ENCODE data around the gene HMMR.

DNA sequence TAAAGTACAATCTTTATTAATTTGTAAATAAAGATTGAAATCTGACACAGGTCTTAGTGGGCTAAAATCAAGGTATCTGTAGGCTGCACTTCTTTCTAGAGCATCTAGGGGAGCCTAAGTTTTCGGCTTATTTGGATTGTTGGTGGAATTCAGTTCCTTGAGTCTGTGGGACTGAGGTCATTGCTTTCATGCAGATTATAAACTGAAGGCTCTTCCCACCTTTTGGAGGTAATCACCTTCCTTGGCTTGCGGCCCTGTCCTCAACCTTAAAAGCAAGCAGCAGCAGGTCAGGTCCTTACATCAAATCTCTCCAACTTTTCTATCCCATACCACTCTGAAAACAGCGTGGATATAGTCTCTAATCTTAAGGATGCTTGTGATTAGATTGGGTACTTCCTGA lies 70.8 kb downstream of the HMMR start:
- TF ChIP-seq, protein P1, sequence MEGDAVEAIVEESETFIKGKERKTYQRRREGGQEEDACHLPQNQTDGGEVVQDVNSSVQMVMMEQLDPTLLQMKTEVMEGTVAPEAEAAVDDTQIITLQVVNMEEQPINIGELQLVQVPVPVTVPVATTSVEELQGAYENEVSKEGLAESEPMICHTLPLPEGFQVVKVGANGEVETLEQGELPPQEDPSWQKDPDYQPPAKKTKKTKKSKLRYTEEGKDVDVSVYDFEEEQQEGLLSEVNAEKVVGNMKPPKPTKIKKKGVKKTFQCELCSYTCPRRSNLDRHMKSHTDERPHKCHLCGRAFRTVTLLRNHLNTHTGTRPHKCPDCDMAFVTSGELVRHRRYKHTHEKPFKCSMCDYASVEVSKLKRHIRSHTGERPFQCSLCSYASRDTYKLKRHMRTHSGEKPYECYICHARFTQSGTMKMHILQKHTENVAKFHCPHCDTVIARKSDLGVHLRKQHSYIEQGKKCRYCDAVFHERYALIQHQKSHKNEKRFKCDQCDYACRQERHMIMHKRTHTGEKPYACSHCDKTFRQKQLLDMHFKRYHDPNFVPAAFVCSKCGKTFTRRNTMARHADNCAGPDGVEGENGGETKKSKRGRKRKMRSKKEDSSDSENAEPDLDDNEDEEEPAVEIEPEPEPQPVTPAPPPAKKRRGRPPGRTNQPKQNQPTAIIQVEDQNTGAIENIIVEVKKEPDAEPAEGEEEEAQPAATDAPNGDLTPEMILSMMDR (IDR thresholded peaks at IDR 0.05): no peak
- TF ChIP-seq ZFX (IDR thresholded peaks at IDR 0.05; ENCODE audit: borderline replicate concordance): no peak

Measured in 22Rv1 (cell line).